DMS114 treated with DMSO at 0.1 percent for 48 hours (cell line): Measurements from ENCODE around the gene RMI1.

Experiments
- DNase-seq: peaks from one replicate; lab custom pipeline; 2025; ENCODE audit not compliant: unreplicated experiment; lab: John Stamatoyannopoulos, UW

Gene RMI1

DNA sequence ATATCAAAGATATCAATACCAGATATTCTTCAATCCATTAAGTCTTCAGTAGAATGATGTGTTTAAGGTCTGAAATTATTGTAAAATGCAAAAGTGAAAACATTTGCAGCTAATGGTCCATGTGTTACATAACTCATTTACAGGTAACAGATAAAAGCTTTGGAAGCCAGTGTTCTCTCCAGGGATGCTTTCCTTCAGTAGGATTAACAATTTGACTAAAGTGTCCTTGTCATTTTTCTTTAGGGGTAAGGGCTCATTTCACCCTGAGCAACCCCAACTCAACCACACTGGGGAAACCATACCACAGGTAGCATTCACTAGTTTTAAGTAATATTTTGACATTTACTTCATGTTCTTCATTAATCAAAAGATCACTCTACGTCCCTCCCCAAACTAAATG is 13.5 kb upstream of the RMI1 start:
- DNase-seq, result no peak

DNA sequence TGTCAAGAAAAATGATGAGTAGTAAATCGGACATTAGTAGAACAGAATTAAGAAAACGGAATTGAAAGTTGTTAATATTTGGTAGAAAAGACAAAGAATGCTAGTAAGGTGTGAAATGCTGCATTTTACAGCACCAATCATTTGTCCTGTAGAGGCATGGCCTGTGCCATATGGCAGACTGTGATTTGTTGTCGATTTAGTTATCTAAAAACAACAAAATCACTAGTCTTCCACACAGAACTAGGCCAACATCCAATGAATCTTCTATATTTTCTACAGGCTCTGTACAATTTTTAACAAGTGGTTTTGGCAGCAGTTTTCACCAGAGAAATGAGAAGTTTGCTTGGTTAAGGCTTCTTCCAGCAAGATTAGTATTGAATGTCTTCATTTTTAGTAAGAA is 11.0 kb upstream of the RMI1 start:
- DNase-seq, result no peak

GRCh38 chr9:83971485-83971884 is 9.1 kb upstream of the RMI1 start:
- DNase-seq, result no peak

GRCh38 chr9:83972286-83972685 is 8.3 kb upstream of the RMI1 start:
- DNase-seq, result no peak

DNA sequence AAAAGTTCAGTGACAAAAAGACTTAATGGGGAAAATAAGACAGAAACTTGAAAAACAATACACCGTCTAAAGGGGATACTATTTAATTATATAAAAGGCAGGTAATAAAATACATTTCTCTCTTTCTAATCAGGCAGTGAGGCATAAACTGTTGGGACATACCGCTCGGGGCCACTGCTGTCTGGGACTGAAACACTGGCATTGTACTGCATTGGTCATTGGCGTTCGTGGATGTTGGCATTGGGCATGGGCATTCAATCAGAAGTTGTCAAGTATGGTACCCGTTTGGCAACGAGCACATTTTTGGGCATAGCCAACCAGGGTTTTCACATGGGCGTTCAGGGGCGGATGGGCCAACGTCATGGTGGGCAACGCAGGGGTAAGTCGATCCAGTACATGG is 5.3 kb upstream of the RMI1 start:
- no peak for DNase-seq

DNA sequence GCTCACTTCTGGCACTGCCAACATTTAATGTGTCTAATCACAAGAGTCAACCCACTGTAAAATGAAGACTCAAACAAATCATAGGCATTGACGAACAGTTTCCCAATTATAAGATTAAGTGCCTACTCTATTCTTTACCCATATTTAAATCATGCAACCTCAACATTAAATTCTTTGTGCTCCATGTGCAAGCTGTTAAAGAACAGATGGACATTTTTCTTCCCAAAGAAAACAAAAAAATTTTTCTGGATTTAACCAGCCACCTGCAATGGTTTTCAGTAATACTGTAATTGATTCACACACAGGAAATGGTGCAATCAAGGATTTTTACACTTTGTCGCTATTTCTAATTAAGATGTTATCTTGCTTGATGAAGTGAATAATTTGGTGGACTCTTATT is 4.2 kb upstream of the RMI1 start:
- no peak for DNase-seq

DNA sequence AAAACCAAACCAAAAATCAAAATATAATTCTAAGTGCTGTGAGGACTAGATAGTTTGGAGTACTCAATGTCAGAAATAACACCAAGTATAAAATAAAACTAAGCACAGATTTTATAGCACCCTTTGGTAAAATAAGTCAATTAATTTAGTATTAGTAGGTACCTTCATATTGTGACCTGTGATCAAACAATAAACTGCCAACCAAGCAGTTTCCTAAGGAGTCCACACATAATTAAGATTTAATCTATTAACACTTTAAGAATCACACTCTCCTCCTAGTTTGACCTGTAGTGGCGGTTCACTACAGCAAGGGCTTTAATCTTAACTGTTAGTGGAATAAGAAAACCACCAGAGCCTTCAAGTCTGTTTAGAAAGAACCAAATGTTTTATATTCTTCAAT is 3.4 kb upstream of the RMI1 start:
- DNase-seq, result no peak

DNA sequence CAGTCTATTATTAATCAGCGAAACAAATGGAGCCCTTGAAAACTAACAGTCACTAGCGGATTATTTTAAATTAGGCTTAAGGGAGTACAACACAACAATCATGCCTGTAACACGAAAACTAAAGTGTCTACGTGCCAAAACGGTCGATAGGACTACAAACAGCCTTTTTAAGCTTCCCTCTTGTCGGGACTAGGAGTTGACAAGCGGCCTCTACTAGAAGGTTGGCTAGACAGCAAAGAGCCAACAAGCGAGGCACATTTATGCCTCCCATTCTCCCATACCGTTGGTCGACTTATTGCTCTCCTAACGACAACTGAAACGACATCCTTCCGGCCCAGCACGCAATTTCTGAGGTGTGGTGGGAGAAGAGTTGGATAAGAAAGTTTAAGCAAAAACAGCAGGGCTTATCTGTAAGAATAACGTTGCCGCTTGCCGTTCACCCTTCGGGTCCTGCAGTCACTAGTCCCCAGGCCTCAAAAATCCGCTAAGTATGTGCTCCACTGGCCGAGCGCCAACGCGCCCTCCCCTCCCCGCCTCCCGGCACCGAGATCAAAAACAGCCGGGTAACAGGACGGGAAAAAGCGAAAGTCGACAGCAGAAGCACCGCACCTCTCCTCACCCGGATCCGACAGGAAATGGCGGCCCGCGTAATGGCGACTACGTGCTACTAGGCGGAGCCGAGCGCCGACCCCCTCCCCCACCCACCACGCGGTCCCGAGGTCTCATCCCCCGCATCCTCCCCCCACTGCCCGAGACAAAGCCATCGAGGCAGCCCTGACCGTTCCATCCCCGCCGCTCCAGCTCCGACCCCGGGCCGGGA is 1.4 kb upstream of the RMI1 start:
- no peak for DNase-seq

- peak; percentile 82 for DNase-seq
Measured at GRCh38 chr9:83979812-83980394, 702 bp upstream of the RMI1 start, which contains the start of gene HNRNPK. Gene HNRNPK, minus strand, starts transcription at chr9:83980215. Its CDS starts 1,963 bp downstream, at chr9:83978252.

DNA sequence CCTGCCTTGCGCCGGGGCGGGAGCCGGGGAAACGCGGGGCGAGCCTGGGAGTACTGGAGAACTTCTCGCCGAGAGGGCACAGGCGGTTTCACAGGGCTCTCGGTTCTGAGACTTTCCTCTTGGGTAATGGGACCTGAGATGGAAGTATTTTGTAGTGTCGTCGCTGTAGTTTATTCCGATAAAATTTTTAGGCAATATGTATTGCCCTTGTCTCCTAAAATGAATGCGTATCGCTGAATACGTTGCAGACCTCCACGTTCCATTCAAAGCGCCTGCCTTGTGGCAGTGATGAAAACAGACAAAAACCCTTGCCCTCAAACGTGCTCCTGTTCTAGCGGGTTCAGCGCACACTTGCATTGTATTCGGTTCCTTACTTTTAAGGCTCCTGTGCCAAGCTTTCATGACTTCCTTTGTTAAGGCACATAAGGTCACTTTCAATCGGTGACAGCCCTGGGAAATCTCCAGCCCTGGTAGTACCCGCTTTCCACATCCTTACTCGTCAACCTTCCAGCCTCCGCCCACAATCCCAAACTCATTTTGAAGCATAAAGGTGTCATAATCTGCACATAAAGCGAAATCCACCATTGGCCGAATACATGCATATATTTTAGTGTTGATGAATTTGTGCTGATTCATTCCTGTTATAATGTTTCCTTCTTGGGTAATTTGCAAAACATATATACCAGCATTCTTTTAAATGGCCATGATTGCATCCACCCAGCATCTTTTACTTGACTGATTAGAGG is 694 bp downstream of the RMI1 start:
- DNase-seq, result no peak

GRCh38 chr9:83986195-83986594 is 5.6 kb downstream of the RMI1 start:
- no peak for DNase-seq

DNA sequence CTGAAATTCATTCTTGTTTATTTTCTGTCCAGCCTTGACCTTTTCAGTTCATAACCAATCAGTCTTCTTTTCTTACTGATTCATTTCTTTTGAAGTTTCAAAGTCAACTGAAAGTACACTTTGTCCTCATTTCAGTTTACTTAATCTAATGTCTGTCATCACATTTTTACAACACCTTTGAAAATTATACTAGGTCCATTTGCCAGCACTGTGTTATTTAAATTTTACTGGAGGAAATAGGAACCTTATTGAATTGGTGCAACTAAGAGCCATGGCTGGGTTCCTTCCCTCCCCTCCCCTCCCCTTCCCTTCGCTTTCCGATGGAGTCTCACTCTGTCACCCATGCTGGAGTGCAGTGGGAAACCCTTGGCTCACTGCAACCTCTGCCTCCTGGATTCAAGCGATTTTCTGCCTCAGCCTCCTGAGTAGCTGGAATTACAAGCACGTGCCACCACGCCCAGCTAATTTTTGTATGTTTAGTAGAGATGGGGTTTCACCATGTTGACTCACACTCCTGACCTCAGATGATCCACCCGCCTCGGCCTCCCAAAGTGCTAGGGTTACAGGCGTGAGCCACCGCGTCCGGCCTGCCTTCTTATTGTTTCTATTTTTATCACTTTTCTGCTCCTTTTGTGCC is 6.3 kb downstream of the RMI1 start:
- no peak for DNase-seq

- no peak for DNase-seq
Measured at GRCh38 chr9:83987402-83987791, 6.8 kb downstream of the RMI1 start.

DNA sequence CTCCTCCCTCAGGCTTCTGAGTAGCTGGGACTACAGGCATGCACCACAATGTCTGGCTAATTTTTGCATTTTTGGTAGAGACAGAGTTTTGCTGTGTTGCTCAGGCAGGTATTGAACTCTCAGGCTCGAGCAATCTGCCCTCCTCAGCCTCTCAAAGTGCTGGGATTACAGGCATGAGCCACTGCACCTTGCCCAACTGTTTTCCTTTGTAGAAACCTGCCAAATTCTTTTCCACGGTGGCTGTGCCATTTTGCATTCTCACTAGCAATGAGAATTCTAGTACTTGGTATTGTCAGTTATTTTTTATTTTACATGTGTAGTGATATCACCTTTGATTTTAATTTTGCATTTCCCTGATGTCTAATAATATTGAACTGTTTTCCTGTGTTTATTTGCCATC is 7.8 kb downstream of the RMI1 start:
- no peak for DNase-seq

DNA sequence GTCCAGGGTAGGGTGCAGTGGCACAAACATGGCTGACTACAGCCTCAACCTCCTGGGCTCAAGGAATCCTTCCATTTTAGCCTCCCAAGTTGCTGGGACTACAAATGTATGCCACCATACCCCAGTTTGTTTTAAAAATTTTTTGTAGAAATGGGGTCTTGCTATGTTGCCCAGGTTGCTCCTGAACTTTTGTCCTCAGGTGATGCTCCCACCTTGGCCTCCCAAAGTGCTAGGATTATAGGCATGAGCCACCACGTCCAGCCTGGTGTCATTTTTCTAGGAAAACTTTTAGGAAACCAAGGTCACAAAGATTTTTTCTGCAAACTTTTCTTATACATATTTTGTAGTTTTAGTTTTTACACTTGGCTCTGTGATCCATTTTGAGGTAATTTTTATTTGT is 10.8 kb downstream of the RMI1 start:
- no peak for DNase-seq

DNA sequence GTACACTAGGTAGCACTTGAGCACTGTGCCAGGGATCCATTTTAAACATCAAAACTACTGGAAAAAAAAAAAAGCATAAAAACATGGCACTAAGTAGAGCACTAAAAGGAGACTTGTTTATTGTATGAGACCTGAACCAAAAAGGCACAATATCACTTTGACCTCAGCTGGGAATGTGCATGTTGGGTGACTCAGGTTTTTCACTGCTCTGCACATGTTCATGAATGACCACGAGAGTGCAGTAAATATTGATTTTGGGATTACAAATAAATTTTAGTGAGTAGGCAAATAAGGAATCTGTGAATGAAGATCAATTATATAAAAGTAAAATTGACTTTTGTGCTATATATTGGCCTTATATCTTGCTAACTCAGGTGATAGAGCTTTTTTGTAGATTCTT is 11.8 kb downstream of the RMI1 start:
- no peak for DNase-seq

- DNase-seq, result no peak
Measured at GRCh38 chr9:83992901-83993300, 12.3 kb downstream of the RMI1 start.

DNA sequence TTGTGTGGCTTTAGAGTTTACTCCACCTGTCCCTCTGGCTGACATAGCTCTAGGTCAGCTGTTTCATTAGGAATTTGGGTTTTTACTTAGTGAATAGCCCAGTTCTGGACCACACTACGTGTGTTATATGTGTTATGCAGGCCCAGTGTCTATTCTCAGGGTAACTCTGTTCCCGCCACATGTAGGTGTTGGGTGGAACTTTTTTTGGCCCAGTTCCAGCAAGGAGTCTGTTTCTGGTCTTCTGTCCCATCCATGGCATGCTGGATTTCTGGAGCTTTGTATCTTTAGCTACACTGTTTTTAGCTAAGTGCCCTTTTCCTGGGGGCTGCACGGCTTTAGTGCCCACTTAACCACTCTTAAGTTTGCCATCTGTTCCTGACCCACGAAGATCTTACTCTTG is 15.5 kb downstream of the RMI1 start:
- no peak for DNase-seq

GRCh38 chr9:83999141-83999918 is 18.7 kb downstream of the RMI1 start:
- no peak for DNase-seq

GRCh38 chr9:84000186-84000585 is 19.6 kb downstream of the RMI1 start:
- no peak for DNase-seq

DNA sequence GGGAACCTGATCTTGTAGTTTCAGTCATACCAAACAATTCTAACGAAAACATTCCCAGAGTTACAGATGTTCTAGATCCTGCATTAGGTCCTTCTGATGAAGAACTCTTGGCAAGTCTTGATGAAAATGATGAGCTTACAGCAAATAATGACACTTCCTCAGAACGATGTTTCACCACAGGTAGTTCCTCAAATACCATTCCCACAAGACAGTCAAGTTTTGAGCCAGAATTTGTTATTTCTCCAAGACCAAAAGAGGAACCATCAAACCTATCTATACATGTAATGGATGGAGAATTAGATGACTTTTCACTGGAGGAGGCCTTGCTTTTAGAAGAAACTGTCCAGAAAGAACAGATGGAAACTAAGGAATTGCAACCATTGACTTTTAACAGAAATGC is 21.0 kb downstream of the RMI1 start:
- DNase-seq, result no peak
